ENCODE results near the gene CCL27.
"Not testable (repeated sequence)": the region's sequence is repeated elsewhere in the genome, so short reads cannot be mapped to it uniquely, and the experiment has no call there.

CCL27 gene

GRCh38 chr9:34648673-34649072 lies 13.8 kb downstream of the CCL27 start:
- no peak for DNase-seq

- DNase-seq, result no peak
Measured at GRCh38 chr9:34647651-34648050, 14.8 kb downstream of the CCL27 start.

- DNase-seq, result no peak
Measured at GRCh38 chr9:34647084-34647403, 15.4 kb downstream of the CCL27 start.

- peak; percentile 95 to 97 for DNase-seq
Measured at GRCh38 chr9:34646211-34647083, 16.0 kb downstream of the CCL27 start, which contains the start of gene GALT. Gene GALT (plus strand): TSS chr9:34646675. CDS start chr9:34646705, 30 bp downstream.

GRCh38 chr9:34644766-34645314 lies 17.6 kb downstream of the CCL27 start:
- no peak for DNase-seq

GRCh38 chr9:34642679-34643078 lies 19.8 kb downstream of the CCL27 start:
- no peak for DNase-seq

GRCh38 chr9:34639322-34639721 lies 23.1 kb downstream of the CCL27 start:
- DNase-seq, result not testable (repeated sequence)

GRCh38 chr9:34638138-34638445 lies 24.4 kb downstream of the CCL27 start:
- DNase-seq, result peak in 1 of 2 donors; percentile 28

GRCh38 chr9:34637356-34638137 lies 24.9 kb downstream of the CCL27 start, which contains the start of gene SIGMAR1:
Gene SIGMAR1 (minus strand): TSS chr9:34637787. CDS start chr9:34637697, 90 bp downstream.
- peak; percentile 94 for DNase-seq

- DNase-seq, result peak in 1 of 2 donors; percentile 49
Measured at GRCh38 chr9:34636791-34637355, 25.6 kb downstream of the CCL27 start.

GRCh38 chr9:34635556-34635955 lies 26.9 kb downstream of the CCL27 start:
- no peak for DNase-seq

- DNase-seq, result no peak
Measured at GRCh38 chr9:34634551-34635248, 27.8 kb downstream of the CCL27 start.

GRCh38 chr9:34633851-34634550 lies 28.5 kb downstream of the CCL27 start:
- DNase-seq, result peak; percentile 74 to 79

- DNase-seq, result no peak
Measured at GRCh38 chr9:34633166-34633565, 29.3 kb downstream of the CCL27 start.

GRCh38 chr9:34630402-34631154 lies 31.9 kb downstream of the CCL27 start:
- DNase-seq, result no peak

GRCh38 chr9:34629491-34629808 lies 33.0 kb downstream of the CCL27 start:
- no peak for DNase-seq

GRCh38 chr9:34628656-34629490 lies 33.6 kb downstream of the CCL27 start, which contains the start of gene ARID3C:
Gene ARID3C (minus strand): TSS chr9:34629066. CDS start chr9:34628014, 1,052 bp downstream.
- DNase-seq, result peak; percentile 40 to 49

- no peak for DNase-seq
Measured at GRCh38 chr9:34627716-34628655, 34.5 kb downstream of the CCL27 start.

GRCh38 chr9:34625186-34625486 lies 37.3 kb downstream of the CCL27 start:
- no peak for DNase-seq
